Stimulated activated CD4-positive, alpha-beta T cell treated with anti-CD3 and anti-CD28 coated beads, Interleukin-12 subunit alpha, Interleukin-12 subunit beta, amount 100 ng/mL, for 48 hours (primary cell): ENCODE results near the gene AGBL4.

Source experiments
- DNase-seq, 3 donors: peaks; one replicate each; pipeline ENCODE4 v3.0.0-alpha.2; 2020; ENCODE audit warnings: low read depth in 2 of 3, low spot score in 1 of 3

The AGBL4 gene

DNA sequence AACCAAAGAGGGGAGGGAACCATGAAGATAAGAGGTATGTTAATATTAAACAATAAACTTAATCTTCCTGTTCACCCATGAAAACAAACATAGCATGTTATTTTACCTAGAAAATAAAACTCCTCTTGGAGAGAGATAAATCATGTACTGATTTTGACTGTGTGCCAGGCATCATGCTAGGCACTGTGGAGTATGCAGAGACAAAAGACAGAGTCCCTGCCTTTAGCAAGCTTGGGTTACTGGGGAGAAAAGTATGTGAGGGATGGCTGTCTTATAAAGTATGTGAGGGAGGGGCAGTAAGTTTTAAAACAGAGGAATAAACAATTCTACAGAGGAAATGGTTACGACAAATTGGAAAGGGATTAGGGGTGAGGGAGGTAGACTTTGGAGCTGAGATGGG is 1117.6 kb downstream of the AGBL4 start:
- DNase-seq: no peak

DNA sequence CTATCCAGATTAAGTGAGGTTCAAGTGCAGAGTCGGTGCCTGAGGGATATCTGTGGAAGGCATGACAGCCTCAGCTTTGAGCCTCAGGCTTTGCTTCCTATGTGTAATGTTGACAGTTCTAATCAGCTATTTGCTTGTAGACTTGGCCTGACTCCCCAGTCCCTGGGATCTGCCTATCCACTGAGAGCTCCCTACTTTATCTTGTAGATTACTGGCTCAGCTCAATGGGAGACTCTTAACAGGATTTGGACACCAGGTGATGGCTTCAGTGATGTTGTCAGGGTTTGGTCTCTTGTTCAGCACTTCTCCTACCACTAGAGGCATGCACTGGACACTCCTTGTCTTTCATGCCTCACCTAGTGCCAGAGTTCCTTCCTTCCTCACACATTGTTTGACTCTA is 1120.5 kb downstream of the AGBL4 start:
- DNase-seq: no peak

DNA sequence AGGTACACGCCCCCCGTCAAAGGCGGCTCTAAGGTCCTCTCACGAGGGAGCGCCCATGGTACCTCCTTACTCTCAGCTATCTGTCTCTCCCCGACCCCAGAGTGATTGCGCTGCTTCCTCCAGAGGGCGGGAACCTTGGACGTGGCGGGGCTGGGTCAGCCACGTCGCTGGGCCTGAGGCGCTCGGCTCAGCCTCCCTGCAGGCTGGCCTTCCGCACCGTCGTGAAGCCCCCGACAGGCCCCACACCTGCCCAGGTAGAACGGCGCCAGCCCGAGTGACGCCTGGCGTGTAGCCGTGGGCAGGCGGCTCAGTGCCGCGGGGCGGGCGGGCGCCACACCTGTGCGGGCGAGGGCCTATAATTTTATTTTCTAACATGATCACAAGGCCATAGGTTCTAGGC is 1124.9 kb downstream of the AGBL4 start:
- DNase-seq: no peak

DNA sequence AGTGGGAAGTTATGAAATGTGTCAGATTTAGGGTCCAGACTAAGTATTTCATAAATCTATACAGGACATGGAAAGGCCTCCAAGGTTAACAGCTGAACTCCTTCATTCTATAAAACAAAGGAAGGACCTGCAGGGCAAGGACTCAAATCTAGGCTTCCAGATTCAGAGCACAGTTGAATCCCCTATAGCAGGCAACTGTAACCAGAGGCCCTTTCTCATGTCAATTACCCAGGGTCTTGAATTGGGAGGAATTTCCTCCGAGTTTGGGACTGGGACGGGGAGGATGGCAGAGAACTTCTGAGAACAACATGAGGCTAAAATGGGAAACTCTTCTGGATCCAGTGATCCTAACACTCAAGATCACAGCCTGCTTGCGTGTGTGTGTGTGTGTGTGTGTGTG is 1134.1 kb downstream of the AGBL4 start:
- no peak for DNase-seq

DNA sequence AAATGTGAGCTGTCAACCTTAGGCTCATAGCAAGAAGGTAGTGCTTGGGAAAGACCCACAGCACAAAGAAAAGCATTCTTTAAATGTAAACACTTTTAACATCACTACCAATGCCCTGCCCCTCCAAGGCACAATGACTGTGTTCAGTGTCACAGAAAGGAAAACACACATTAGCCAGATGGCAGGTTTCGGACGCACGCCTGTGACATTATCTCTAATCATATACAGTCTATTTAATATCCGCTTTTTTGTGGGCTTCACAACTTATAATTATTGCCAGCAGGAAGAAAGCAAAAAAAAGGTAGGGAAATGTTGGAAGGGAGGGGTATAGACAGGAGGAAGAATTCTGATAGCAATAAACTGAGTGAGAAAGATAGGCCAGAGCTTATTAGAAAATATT is 1134.7 kb downstream of the AGBL4 start:
- DNase-seq: no peak

DNA sequence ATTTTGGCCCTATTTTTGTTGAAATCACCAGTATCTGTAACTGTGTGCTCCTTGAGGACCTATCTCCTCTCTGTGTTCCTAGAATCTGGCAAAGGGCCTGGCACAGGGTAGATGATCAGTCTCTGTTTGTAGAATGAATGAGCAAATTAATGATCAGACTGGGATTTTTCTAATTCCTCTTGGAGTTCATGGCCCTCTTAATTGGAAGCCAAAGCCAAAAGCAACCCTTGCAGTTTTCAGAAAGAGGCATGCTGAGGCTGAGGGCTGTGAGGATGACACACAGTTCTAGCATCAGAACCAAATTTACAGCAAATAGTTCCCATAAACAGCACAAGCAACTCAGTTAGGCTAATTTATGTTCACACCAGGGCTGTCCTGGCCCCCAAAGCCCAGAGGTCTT is 1136.0 kb downstream of the AGBL4 start:
- no peak for DNase-seq

DNA sequence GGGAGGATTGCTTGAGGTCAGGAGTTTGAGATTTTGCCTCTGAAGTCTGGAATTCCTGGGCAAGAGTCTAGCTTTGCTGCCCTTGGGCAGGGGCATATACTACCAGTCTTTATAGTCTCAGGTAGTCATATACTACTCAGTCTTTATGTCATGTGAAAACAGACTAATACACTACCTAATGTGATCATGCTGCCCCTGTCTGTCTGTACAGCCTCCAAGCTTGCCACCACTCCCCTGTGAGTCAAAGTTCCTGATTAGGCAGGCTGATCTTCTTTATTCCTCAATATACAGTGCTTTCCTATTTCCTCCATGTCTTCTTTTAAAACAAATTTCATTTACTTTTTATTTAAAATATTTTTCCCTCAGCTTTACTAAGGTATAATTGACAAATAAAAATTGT is 1141.7 kb downstream of the AGBL4 start:
- DNase-seq: no peak

DNA sequence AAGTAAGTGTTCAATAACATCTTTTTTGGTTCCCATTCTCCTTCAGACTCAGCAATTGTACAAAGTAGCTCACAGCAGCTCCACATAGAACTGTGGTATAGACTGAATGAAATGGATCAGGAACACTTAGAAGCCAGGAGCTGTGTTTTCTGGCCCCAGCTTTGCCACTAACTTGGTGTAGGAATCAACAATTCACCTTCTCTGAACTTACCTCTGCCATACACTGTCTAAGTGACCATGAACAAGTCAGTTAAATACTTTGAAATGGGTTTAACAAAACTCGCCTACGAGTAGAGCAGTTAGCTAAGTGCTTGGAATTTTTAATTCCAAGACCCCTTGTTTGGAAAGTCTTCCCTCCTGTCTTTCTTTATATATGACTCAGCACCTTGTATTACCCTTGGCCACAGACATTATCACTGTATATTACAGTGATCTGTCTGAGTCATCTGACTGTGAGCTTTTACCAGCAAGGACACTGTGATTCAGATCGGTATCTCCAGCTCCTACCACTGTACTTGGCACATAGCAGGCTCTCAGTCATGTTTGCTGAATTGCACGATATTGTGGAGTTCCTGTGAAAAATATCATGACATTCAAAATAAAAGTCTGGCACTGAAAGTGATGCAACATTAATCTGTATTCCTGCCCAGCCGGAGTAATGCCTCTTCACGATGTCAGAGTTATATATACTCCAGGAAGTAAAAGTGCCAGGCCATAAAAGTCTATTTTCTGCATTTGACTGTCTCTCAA is 1145.4 kb downstream of the AGBL4 start:
- no peak for DNase-seq

DNA sequence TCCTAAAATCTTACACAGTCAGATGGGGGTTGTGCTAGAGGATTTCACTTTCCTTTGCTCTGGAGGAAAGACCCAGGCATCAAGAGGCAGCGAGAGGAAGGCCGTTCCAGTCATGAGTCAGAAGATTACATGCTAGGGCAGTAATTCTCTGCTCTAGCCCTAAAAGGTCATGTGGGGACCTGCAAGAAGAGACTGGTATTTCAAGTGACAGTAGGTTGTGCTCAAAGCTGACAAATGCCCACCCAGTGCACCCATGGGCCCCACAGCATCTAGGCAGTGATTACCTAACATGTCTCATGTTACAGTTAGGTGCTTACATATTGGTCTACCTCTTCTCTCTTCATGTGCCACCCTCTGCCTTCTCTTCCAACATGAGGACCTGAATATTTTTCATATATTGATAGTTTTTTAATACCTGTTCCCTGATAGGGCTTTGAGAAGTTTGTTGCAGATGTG is 1147.4 kb downstream of the AGBL4 start:
- no peak for DNase-seq

DNA sequence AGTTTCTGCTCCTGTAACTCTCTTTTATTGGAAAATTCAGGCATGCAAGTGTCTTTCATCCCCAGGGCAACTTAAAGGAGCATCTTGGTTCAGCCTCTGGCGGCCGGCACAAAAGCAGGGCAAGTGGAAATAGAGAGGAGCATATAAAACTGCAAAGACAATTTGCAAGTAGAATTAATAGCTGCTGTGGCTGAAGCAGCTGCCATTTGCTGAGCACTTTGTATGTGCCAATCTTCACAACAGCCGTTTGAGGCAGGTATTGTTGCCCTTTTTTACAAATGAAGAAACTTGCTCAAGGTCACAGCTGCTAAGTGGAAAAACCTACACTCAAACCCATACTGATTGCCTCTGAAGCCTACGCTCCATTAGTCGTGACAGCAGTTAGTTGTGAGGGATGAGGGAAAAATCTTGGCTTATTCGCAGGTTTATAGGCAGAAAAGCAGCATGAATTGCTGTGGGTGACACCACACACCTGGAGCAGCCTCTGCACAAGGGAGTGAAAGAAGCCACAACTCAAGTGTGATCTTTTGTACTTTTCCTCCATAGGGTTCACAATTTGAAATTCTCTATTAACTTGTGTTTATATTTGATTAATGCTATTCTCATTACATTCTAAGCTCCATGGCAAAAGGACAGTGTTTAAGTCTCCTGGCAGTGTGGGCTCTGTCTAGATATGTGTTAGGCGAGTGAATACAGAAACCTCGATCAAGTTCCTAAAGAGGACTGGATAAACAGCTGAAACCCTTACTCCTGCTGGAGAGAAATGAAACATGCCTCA is 1148.0 kb downstream of the AGBL4 start:
- DNase-seq: no peak

DNA sequence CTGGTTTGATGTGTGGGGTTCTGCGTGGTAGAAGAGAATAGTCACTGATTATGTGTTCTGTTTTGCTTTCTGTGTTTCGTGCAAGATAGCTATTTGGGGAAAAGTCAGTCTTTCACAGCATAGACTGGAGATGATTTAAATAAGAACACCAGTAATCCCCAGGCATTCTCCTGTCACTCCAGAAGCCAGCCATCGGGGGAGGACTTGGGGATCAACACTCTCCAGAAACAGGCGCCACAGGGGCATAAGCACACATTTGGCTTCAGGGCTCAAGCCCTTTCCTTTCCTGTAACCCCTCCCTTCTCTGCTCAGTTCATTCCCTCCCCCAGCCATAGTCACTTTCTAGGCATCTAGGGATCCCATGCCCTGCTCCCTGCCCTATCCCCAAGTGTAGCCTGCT is 1149.8 kb downstream of the AGBL4 start:
- no peak for DNase-seq

DNA sequence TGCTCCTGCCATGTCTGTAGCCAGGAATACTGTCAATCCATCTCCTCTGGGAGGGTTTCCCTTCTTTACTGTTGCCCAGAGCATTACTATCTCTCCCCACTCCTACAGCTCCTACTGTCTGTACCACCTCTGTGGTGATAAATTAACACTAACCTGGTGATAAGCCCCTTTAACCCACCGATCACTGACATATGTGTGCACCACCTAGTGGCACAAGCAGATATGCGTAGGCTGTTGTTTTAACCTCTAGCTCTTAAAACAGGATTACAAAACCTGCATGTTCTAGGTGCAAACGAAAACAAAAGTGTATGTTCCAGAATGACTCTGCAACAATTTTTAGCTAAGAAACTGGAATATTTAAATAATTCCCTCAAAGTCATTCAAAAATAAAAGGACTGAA is 1153.2 kb downstream of the AGBL4 start:
- DNase-seq: no peak

DNA sequence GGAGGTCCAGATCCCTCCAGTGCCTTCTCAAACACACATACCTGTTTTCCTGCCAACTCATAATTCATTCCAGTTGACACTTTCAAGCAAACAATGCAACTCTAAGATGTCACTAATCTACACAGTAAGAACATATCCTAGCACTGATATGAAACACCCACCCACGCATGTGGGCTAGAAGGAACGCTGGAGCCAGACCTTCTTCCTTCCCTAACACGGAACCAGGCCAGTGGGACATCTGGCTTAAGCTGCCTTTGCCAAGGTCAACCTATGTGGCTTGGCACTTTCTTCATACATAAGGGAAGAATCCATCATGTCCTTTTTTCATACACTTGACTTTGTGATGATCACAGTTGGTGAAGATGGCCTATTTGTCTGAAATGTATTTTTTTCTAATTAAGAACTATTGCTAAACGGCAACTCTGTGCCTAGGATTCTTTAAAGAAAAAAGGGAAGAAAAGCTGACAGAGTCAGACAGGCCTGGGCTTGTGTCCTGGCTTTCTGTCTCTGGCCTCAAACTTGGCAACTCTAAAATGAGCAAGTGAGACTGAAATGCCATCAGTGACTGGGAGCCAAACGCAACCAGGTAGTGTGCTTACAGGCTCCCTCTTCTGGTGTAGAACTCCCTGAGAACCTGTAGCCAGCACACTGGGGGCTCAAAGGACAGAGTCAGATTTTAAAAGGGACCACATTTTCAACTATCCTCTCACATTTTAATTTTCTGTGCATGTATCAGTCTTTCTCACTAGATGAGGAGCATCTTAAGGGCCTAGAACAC is 1154.4 kb downstream of the AGBL4 start:
- DNase-seq: no peak

DNA sequence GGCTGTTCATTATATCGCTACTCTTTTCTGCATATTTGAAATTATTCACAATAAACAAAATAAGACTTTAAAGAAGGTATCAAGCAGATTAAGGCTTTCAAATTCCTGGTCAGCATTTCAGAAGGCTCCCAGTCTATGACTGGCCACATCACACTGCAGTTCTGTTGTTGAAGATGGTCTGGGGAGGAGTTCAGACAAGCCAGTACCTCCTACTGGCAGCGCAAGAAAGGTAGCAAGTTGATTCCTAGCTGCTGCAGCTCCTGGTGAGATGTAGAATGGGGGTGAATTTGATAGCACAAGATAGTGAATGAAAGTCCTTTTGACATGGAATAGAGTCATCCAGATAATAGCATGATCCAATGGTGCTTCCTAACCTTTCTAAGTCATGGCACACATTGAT is 1158.8 kb downstream of the AGBL4 start:
- no peak for DNase-seq

DNA sequence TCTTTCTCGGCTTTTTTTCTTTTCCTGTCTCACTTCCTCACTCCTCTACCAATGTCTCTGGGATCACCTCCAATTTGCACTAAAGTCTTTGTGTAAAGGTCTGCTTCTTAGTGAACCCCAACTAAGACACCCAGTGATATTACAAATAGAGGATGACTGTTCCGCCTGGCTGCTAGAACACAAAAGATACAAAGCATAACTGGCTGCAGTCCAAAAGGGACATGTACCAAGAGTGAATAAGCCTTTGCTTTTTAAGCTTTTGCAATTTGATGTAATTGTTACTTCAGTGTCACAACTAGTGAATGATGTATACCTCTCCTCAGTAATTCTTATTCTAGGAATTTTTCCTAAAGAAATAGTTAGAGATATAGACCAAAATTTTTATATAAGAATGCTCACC is 1164.3 kb downstream of the AGBL4 start:
- DNase-seq: no peak

DNA sequence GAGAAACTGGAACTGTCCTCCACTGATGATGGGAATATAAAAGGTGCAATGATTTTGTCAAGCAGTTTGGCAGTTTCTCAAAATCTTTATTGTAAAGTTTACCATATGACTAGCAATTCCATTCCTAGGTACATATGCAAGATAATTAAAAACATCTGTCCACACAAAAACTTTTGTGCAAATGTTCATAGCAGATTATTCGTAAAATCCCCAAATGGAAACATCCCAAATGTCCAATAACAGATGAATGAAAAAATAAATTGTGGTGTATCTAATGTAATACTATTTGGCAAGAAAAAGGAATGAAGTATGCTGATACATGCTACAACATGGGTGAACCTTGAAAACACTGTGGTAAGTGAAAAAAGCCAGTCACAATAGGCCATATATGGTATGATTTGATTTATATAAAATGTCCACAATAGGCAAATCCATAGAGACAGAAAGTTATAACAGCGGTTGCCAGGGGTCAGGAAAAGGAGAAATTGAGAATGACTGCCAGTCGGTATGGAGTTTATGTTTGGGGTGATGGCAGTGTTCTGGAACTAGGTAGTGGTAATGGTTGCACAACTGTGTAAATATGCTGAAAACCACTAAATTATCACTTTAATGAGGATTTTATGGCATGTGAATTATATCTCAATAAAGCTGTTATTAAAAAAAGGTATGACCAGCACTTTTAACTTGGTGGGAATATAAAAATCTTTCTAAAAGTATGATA is 1165.4 kb downstream of the AGBL4 start:
- DNase-seq: no peak

DNA sequence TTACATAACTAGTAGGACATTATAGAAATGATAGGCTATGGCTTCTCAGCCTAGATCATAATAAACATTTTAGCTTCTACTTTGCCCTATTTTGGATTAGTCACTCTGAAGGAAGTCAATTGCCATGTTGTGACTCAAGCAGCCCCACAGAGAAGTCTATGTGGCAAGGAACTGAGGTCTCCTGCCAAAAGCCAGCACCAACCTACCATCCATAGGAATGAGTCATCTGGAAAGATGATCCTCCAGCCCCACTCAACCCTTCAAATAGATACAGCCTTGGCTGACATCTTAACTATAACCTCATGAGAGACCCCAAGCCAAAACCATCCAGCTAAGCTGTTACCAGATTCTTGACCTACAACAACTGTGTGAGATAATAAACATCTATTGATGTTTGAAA is 1170.7 kb downstream of the AGBL4 start:
- DNase-seq: no peak

DNA sequence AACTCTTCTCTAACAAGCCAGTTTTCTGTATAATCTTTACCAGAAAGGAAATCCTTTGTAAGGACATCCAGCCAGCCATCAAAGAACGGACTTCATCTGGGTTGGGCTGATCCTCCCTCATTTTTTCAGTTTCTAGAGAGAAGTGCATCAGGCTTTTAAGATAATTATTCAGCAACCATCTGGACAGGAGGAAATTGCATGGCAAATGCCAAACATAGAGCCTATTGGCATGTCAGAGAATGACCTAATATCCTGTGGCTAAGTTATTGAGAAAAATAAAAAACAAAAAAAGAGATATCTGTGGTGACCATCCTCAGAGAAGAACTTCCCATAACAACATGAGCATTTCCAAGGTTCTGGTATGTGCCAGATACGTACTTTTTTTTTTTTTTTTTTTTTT is 1172.1 kb downstream of the AGBL4 start:
- no peak for DNase-seq

DNA sequence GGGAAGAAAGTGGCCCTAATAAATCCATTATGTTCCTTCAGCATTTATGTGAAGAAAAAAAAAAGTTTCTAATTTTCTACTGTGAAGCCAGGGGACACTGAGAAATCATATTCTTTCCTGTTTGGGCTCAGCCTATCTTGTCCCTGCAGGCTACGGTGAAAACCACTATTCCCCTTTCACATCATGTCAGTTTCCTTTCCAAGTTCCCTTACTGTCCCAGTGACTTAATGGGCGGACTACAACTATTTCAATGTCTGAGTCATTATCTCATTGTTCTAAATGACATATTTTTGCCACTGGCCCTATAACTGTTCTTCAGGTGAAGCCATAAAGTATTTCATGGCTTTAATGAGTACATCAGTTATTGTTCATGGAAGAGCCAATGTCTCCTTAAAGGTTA is 1175.7 kb downstream of the AGBL4 start:
- no peak for DNase-seq

DNA sequence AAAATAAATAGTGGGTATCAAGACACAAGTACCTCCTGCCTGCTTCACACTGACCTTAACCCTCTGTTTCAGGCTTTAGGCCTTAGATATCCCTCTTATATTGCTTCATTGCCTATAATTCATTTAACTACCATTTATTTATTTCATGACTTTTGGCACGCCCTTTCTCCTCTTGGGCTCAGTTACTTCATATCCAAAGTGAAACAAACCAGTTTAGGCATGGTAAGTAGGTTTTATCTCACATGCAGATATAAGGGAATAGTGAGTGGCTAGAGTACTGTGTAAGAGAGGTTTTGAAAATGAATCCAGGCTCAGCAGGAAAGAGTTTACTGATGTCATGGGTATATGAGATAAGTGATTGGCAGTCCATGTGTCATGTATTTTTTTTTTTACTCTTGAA is 1177.3 kb downstream of the AGBL4 start:
- DNase-seq: no peak

DNA sequence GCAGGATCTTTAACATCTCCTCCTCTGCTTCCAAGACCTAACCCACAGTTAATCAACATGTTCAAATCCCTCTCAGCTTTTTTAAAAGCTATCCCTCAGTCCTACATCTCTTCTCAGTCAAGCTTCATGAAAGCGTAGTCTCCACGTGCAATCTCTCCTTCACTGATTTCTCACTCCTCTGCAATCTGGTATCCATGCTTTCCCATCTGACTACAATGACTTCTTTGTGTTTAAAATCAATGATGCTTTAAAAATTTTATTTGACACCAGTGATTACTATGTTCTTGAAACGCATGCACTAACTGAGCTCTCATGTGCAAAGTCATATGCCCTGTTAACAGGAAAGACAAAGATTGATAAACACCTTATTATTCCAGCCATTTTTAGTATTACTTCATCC is 1179.6 kb downstream of the AGBL4 start:
- no peak for DNase-seq
